ENCODE data around the gene ACP7. TPM values are rescaled to one million over a fixed set of nuclear protein-coding genes. Genes with fewer than 3 reads are reported as not detected.
"Not testable (repeated sequence)": the region's sequence is repeated elsewhere in the genome, so short reads cannot be mapped to it uniquely, and the experiment has no call there.

Gene ACP7
- total and polyA plus RNA-seq, 3 donors from 2014 or later, result not detected

- Histone ChIP-seq H3K36me3 (ENCODE audit: low read depth, missing control alignments) (no peaks in the 10 kb centered on the region), H3K9me3 (no peaks in the 10 kb centered on the region), H3K4me1 (no peaks in the 10 kb centered on the region), H3K27me3 (no peaks in the 10 kb centered on the region), H3K4me3 (no peak overlapping the region), H3K27ac (no peak overlapping the region)
- TF ChIP-seq POLR2A (IDR thresholded peaks at IDR 0.05) (no peak), CTCF (IDR thresholded peaks at IDR 0.05) (no peak)
- intact Hi-C loops (cut with DNase I; ENCODE audit: low total_unique reads), result no loop called here
- no peak for DNase-seq
- WGBS, 2 donors, result 83 to 91% methylated on average over 6 of the region's 6 CpGs
Measured at GRCh38 chr19:39064405-39064804, 19.8 kb upstream of the ACP7 start.

- Histone ChIP-seq H3K36me3 (ENCODE audit: low read depth, missing control alignments) (no peaks in the 10 kb centered on the region), H3K4me1 (no peaks in the 10 kb centered on the region), H3K9me3 (no peaks in the 10 kb centered on the region), H3K27me3 (no peaks in the 10 kb centered on the region), H3K27ac (no peak overlapping the region), H3K4me3 (no peak overlapping the region)
- no peak for TF ChIP-seq POLR2A (IDR thresholded peaks at IDR 0.05)
- no peak for TF ChIP-seq CTCF (IDR thresholded peaks at IDR 0.05)
- 84% methylated on average over 3 of the region's 3 CpGs for WGBS, 2 donors
- no peak for DNase-seq
- intact Hi-C loops (cut with DNase I; ENCODE audit: low total_unique reads), result no loop called here
Measured at GRCh38 chr19:39065928-39066327, 18.2 kb upstream of the ACP7 start.

GRCh38 chr19:39067104-39067503 lies 17.1 kb upstream of the ACP7 start:
- no peak for DNase-seq
- H3K36me3 ChIP-seq (ENCODE audit: low read depth, missing control alignments), result no peaks in the 10 kb centered on the region
- no peaks in the 10 kb centered on the region for H3K27me3 ChIP-seq
- H3K9me3 ChIP-seq, result no peaks in the 10 kb centered on the region
- intact Hi-C loops (cut with DNase I; ENCODE audit: low total_unique reads), result no loop called here
- 72% methylated on average over 4 of the region's 4 CpGs for WGBS, 2 donors
- no peak for TF ChIP-seq CTCF (IDR thresholded peaks at IDR 0.05)
- H3K27ac ChIP-seq, result no peak overlapping the region
- no peaks in the 10 kb centered on the region for H3K4me1 ChIP-seq
- no peak overlapping the region for H3K4me3 ChIP-seq

GRCh38 chr19:39068259-39068658 lies 15.9 kb upstream of the ACP7 start:
- DNase-seq, result peak; percentile 56
- H3K4me3 ChIP-seq; H3K27me3 ChIP-seq; H3K27ac ChIP-seq; H3K9me3 ChIP-seq; intact Hi-C loops (cut with DNase I; ENCODE audit: low total_unique reads); H3K36me3 ChIP-seq (ENCODE audit: low read depth, missing control alignments); H3K4me1 ChIP-seq: not testable (repeated sequence)
- 73 to 81% methylated on average over 6 of the region's 6 CpGs for WGBS, 2 donors

GRCh38 chr19:39070888-39071287 lies 13.3 kb upstream of the ACP7 start:
- Histone ChIP-seq H3K4me1 (no peaks in the 10 kb centered on the region), H3K27ac (no peak overlapping the region), H3K27me3 (no peaks in the 10 kb centered on the region), H3K9me3 (no peaks in the 10 kb centered on the region), H3K36me3 (ENCODE audit: low read depth, missing control alignments) (no peaks in the 10 kb centered on the region), H3K4me3 (no peak overlapping the region)
- intact Hi-C loops (cut with DNase I; ENCODE audit: low total_unique reads), result no loop called here
- no peak for TF ChIP-seq POLR2A (IDR thresholded peaks at IDR 0.05)
- TF ChIP-seq CTCF (IDR thresholded peaks at IDR 0.05), result no peak
- WGBS, 2 donors, result 92 to 100% methylated on average over 3 to 5 of the region's 5 CpGs
- no peak for DNase-seq
